Hypothalamus (tissue), 51 donors: ENCODE results near the gene ITM2C.
A peak's percentile ranks its signal among the peaks of the same experiment; 100 is the strongest.

Experiments
- DNase-seq, 51 donors: peaks; one replicate each; lab custom pipeline; 2025; lab: John Stamatoyannopoulos, UW

The ITM2C gene, protein sequence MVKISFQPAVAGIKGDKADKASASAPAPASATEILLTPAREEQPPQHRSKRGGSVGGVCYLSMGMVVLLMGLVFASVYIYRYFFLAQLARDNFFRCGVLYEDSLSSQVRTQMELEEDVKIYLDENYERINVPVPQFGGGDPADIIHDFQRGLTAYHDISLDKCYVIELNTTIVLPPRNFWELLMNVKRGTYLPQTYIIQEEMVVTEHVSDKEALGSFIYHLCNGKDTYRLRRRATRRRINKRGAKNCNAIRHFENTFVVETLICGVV

DNA sequence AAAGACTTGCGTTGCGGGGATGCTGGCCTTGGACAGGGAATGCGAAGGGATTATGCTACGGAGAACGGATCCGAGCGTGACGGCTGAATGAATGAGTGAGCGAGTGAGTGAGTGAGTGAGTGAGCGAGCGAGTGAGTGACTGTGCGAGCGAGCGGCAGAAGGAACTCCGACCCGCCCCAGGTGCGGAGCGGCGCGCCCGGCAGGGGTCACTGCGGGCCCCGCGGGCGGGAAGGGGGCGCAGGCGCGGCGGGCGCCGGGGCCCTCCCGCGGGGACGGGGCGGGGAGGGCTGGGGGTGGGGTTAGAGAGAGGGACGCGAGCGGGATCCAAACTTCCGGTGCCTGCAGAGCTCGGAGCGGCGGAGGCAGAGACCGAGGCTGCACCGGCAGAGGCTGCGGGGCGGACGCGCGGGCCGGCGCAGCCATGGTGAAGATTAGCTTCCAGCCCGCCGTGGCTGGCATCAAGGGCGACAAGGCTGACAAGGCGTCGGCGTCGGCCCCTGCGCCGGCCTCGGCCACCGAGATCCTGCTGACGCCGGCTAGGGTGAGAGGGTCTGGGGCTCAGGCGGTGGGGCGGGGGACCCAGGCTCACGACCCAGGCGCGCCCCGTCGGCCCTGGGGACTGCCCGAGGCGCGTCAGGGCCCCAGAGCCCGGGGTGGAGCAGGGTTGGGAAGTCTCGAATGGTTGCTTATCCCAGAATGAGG lies at the start of gene ITM2C:
Gene ITM2C, plus strand, starts transcription at position 338 of the 702 bp plus-strand sequence. Its CDS starts 84 bp downstream, at position 422.
- DNase-seq: peak in 36 of 51 donors; percentile 24 to 78 (median 62)

DNA sequence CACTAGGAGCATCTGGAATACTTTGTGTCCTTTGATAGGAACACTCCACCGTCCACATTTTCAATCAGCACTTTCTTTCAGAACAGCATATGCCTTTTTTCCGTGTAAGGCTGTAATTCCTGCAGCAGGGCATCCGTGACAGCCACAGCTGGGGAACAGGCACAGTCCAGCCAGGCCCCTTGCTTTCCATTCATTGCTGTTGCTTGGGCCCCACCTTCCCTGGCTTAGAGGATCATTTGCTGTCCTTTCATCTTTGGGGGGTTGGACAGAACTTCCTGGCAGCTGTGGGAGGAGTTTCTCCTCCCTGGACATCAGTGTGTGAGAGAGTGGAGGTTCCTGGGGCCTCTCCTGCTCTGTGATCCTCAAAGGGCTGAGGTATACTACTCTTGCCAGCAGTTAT lies 49.7 kb upstream of the ITM2C start:
- DNase-seq: no peak

DNA sequence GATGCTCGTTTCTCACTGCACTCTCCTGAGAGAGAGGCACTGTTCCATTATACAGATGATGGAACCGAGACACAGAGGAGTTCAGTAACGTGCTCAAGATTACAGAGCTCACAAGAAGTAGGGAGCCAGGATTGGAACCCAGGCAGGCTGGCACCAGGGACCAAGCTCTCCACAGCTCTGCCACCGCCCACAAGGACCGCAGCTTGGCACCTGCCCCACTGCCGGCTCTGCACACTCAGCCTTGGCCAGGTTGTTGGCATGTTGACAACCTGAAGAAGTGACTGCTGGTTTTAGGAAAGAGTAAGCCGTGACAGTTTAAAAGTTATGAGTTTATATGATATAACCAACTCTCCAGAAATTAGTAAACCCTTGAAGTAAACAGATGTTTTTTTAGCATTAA lies 48.0 kb upstream of the ITM2C start:
- DNase-seq: no peak

DNA sequence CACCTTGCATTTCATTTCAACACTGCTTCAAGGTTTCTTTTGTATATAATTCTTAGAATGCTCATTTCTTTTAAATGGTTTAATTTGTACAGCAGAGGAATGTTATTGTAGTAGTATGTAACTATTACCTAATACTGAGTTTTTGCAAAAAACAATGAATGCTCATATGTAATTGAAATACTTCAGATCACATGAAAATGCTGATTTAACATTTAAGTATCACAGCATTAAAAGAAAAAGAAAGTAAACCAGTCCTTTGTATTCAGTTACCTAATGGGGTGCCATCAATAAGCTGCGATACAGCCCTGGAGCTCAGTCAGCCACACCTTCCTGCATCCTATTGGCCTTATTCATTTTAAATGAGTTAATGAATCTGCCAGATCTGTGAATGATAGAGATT lies 45.3 kb upstream of the ITM2C start:
- DNase-seq: no peak

DNA sequence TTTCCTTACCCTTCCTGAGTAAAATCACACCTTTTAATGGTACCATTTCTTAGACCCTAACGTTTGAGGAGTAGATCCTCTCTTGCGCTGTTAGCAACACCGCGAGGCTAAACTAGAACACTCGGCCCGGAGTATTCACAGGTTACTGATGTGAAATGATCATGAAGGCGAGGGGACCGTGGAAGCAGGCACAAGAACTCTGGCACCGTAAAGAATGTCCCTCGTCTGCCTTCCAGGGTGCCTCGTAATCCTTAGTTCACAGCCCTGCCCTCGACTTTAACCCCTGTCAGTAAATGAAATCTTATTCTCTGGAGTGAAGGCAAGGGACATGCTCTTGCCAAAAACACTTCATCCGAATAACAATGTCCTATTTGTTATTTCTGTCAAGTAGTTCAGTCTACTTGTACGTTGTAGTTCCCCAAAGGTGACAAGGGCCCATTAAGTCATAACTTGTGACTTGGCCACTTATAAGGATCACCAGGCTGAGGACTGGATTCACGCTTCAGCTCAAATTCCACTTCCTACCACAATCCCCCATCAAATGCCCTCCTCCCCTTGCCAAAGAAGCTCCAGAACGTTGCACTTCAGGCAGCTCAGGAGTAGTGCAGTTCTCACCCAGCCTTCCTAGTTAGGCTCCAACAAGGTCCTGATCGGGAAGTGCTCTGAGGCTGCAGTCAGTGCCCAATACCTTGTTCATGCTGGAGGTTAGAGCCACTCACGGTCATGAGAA lies 43.3 kb upstream of the ITM2C start:
- peak in 1 of 51 donors; percentile 3 for DNase-seq

DNA sequence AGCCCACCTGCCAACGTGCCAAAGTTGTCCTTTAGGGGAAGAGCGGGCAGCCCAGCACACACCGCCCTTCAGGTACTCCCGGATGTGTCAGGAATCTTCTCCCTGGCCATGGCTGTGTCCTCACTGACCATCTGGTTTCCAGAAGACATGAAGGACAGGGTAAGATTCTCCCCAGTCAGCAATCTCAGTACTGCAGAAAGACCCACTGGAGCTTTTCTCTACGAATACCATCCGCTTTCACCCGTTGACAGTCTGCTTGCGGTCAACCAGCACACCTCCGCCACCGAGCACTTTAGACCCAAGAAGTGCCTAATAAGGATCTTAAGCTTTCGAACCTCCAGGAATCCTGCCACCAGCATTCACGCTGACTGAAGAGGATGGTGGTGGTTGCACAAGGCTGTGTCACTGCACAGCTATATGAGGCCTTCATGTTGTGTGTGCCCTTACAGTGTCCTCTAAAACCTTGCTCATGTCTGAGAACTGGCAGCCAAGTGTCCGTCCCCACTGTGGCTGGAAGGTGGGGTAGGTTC lies 42.7 kb upstream of the ITM2C start:
- no peak for DNase-seq

DNA sequence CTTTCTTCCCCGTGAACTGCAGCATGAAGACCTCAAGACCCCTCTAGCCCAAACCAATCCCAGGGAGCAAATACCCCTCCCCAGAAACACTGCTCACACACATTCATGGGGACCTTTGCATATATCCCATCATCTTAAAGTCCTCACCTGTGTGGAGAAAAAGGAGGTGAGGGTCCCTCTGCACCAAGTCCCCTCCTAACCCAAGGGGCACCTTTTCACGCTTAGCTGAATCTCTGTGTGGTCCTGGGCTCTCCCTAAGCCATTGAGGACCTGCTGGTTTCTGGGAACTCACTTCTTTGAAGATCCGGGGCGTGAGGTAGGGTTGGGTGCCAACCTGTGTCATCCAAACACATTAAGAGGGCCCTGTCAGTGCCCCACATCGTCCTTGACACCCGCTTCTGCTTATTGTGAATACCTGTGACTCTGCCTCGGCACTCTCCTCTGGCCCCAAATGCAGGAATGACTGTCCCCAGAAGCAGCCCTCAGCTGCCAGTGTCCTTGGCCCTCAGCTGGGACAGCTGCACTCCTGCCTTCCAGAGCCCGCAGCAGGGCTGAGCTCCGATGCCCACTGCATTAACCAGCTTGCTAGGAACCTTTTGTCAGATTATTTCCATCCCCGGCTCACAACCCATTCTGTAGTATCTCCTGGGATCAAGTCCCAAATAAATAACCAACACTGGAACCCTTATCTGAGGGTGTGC lies 41.3 kb upstream of the ITM2C start:
- DNase-seq: no peak

DNA sequence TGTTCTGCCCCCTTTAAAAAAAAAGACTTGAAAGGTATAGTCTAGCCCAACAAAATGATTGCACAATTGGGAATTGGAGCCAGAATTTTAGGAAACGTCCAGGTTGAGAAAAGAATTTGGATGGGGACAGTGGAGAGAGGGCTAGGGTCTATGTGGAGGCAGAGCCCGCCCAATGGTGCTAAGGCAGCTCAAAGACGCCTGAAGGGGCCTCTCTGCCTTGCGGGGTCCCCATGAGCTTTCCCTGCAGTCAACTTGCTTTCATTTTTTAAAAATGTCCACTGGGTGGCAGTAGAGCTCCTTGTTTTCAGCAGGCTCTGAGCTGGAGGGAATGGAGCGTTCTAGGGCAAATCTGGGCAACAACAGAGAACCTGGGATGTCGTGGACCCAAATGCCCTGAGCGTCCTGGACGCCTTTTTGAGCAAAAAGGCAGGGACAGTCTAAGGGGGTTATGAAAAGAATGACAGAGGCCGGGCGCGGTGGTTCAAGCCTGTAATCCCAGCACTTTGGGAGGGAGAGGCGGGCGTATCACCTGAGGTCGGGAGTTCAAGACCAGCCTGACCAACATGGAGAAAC lies 40.2 kb upstream of the ITM2C start:
- peak in 33 of 51 donors; percentile 6 to 85 (median 31) for DNase-seq

DNA sequence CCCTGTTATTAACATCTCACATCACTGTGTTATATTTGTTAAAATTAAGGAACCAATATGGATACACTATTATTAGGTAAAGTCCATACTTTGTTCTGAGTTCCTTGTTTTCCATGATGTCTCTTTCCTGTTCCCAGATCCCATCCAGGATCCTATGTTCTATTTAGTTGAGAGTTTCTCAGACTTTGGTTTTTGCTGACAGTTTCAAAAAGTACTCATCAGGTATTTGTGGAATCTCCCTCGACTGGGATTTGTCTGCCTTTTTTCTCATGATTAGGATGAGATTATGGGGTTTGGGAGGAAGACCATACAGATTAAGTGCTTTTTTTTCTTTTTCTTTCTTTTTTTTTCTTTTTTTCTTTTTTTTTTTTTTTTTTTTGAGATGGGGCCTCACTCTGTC lies 39.4 kb upstream of the ITM2C start:
- DNase-seq: no peak

DNA sequence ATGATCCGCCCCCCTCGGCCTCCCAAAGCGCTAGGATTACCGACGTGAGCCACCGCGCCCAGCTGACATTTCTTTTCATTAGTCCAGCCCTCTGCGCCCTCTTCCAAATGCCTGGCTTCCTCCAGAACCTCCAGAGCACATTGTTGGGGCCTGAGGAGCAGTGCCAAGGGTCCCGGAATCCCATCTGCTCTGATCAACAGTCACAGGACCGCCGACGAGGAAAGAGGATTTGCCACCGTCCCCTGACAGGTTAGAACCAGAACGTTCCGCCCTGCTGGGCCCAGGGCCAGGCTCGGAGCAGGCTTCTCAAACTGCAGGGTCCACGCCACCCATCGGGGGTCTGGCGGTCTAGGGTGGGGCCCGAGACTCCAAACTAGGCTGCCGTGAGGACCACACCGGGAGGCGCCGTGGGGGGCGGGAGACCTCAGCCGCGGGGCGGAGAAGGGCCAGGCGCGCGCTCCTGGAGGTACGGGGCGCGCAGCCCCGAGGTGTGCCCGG lies 36.9 kb upstream of the ITM2C start:
- DNase-seq: no peak

DNA sequence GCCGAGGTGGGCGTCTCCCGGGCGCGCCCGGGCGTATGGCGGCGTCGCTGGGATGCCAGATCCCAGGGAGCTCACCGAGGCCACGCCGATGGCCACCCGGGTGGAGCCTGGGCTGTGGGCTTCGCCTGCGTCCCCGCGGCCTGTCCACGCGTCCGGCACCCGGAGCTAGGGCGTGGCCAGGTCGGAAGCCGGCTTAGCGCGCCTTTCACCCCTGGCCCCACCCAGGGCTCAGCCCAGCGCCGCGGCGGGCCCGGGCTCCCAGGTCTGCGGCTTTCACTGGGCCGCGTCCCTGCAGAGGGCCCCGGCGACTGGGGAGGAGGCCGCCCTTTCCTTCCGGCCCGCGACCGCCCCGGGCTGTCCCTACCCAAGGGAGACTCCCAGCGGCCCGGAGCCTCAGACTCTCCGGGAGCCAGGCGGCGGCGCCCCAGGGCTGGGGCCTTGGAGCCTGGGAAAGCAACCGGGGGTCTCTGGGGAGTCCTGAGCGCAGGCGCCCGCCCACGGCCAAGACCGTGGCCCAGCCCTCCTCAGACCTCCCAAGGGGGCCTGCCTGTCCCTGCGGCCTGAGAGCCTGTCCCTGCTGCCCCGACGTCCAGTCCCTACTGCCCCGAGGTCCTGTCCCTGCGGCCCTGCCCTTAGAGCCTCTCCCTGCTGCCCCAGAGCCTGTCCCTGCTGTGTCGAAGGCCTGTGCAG lies 36.3 kb upstream of the ITM2C start:
- DNase-seq: no peak

DNA sequence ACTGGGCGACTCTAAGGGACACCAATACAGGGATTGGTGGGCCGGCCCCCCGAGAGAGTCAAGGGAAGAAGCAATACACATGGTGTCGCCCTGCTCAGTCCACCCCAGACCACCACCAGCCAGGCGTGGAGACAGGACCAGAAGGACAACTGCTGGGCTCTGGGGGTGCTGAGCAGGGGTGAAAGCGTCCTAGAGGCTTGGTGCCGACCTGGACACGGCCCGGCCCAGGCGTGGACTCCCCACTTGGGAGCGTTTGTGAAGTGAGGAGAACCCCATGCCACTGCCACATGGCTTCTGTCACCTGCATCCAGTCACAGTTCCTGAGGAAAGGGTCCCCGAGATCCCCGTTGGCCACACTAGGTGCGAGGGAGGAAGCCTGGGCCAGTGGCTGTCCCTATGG lies 35.4 kb upstream of the ITM2C start:
- DNase-seq: no peak

DNA sequence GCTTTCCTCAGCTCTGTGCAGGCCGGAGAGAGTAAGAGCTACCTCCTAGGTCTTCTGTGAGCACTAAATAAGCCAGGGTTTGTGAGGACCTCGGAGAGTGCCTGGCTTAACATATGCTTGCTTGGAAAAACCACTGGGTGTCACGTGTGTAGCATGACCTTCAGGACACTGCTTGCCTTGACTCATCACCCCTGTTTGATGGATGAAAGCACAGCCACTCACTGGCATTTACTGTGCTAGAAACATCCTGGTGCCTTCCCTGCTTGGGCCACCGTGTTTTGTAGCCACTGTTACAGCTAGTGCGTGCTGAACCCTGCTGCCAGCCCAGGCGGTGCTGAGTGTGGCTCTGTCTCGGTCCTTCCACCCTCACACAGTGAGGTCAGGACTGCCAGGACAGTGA lies 34.8 kb upstream of the ITM2C start:
- no peak for DNase-seq

DNA sequence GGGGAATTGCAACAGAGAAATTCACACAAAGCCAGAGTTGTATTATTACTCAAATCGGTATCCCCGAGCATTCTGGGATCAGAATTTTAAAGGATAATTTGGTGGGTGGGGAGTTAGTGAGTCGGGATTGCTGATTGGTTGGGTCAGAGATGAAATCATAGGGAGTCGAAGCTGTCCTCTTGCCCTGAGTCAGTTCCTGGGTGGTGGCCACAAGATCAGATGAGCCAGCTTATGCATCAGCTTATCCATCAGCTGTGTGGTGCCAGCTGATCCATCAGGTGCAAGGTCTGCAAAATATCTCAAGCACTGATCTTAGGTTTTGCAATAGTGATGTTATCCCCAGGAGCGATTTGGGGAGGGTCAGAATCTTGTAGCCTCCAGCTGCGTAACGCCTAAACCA lies 34.3 kb upstream of the ITM2C start:
- DNase-seq: no peak

DNA sequence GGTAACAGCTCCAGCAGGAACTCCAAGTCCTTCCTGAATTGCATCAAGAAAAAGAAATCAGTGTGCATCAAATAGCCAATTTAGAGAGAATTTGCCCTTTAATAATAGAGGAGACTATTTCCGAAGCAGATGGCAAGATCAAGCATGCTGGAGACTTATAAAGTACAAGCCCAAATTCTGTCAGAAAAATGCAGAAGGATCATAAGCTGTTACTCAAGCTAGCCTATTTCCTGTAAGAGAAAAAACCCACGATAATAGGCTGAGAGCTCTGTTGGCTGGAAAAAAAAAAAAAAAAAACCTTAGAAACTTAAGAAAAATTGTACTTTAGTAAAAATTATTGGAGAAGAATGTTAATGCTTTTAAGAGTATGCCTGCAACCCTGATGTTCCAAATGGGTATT lies 24.4 kb upstream of the ITM2C start:
- no peak for DNase-seq

DNA sequence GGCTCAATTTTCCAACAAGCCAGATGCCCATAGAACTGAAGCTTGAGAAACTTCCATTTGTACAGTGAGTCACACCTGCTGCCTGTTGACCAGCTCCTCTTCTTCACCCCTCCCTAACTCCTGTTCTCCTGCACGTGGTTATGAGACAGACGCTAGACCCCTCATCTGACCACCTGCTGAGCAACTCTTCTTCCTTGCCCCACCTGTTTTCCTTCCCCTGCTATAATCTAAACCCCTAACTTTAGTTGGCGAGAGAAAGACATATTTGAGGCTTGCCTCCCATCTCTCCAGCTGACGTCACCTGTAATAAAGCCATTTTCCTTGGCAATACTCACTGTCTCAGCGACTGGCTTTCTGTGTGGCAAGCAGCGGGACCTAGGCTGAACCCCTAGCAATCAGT lies 22.3 kb upstream of the ITM2C start:
- no peak for DNase-seq

DNA sequence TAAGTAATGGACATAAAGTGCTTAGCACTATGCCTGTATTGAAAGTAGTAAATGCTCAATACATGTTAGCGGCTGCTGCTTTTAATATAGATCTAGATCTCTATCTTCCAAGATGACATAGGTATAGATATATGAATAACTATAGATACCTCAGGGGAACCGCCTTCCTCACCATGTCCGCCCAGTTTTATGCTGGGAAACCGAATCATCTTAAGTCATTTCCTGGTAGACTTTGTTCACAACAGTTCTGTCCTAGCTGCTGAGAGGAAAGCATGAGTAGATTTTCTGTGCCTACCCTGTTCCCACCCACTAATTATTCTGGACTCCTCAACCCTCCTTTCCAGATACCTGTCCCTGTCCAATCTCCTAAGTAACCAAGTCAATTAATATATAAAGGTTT lies 21.6 kb upstream of the ITM2C start:
- no peak for DNase-seq

DNA sequence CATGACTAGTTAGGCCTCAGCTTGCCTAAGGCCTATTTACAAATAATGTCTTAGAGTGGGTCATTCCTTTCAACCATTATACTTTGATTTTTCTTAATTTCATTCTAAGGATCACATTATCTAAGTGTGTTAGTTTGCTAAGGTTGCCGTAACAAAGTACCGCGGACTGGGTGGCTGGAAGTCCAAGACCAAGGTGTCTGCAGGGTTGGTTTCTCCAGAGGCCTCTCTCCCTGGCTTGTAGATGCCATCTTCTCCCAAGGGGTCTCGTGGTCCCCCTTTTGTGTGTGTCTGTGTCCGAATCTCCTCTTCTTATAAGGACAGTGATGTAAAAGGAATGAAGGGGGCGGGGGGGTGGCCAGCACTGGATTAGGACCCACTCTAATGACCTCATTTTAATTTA lies 18.4 kb upstream of the ITM2C start:
- DNase-seq: no peak

DNA sequence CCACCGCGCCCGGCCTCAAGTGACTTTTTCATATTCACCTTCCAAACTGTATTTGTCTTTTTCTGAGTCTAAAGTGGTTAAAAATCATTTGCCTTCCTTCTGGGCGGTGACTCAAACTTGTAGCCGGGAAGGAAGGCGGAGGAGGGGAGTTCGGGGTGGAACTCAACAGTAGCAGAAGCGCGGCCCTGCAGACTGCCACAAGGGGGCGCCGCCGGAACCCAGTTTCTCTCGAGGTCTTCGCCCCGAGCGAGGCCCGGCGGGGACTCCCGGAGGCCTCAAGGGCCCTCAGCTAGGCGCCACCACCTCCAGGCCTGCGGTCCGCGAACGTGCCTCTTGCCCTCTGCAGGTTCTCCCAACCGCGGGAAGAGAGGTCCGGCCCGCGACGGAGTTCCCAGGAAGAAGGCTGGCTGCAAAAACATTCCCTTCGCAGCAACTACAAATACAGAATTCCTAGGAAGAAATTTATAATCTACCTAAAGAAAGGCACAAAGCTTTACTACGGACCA lies 16.8 kb upstream of the ITM2C start:
- DNase-seq: peak in 45 of 51 donors; percentile 4 to 87 (median 65)
